ENCODE data around the gene SEMA3G.

SEMA3G gene

GRCh38 chr3:52446631-52447511 is 2.0 kb upstream of the SEMA3G start:
- no peaks in the 10 kb centered on the region for H3K9me3 ChIP-seq
- no peak overlapping the region for H3K9ac ChIP-seq
- TF ChIP-seq Cebpa-rat (IDR thresholded peaks at IDR 0.05) = no peak
- no peaks in the 10 kb centered on the region for H3K36me3 ChIP-seq
- H3K27me3 ChIP-seq = peaks cover 39% of the 10 kb centered on the region
- no peak overlapping the region for H3K27ac ChIP-seq
- peaks cover 36% of the 10 kb centered on the region for H3K4me1 ChIP-seq
- H3K4me3 ChIP-seq = no peak overlapping the region
- no peak overlapping the region for H3K4me2 ChIP-seq
- peaks cover 51% of the 10 kb centered on the region for H4K20me1 ChIP-seq

GRCh38 chr3:52446042-52446441 is 1.1 kb upstream of the SEMA3G start:
- H3K27ac ChIP-seq = no peak overlapping the region
- no peak overlapping the region for H3K4me3 ChIP-seq
- peaks cover 59% of the 10 kb centered on the region for H4K20me1 ChIP-seq

DNA sequence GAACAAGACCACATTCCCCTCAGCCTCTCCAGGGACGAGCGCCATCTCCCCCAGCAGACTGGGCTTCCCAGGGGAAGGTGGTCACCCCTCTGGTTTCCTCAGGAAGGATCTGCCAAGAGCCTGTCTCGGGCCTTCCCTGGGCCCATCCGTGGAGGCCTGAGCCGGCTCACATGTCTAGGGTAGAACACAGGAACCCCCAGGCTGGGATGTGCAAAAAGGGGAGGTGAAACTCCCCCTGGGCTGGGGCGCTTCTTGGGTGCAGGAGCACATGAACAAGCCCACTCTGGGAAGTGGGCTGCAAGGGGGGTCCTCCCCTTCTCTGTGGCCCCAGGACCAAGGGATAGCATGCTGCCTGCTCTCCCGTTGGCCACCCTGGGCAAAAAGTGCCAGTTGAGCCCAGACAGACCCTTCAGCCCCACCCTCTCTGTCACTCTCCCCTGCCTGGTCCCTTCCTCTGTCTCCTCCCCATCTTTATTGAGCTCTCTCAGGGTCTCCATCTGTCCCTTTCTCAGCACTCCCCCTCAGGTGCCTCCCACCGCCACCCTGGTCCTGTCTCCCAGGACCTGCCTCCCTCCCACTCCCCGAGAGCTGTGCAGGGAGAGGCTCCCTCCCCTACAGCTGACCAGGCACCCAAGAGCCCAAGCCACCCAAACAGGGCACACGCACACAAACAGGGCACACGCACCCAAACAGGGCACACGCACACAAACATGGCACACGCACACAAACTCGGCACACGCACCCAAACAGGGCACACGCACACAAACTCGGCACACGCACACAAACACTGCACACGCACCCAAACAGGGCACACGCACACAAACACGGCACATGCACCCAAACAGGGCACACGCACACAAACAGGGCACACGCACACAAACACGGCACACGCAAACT is 864 bp downstream of the SEMA3G start:
- H3K4me2 ChIP-seq = peak overlapping the region; percentile 88
- H3K36me3 ChIP-seq = no peaks in the 10 kb centered on the region
- H3K4me1 ChIP-seq = peaks cover 36% of the 10 kb centered on the region
- peaks cover 71% of the 10 kb centered on the region for H4K20me1 ChIP-seq
- no peak overlapping the region for H3K4me3 ChIP-seq
- no peak for TF ChIP-seq Cebpa-rat (IDR thresholded peaks at IDR 0.05)
- H3K9ac ChIP-seq = no peak overlapping the region
- peaks cover 54% of the 10 kb centered on the region for H3K27me3 ChIP-seq
- H3K27ac ChIP-seq = no peak overlapping the region
- no peaks in the 10 kb centered on the region for H3K9me3 ChIP-seq

More at GRCh38 chr3:52446042-52446441, 1.1 kb upstream of the SEMA3G start:
- peaks cover 36% of the 10 kb centered on the region for H3K4me1 ChIP-seq
- no peaks in the 10 kb centered on the region for H3K9me3 ChIP-seq
- TF ChIP-seq Cebpa-rat (IDR thresholded peaks at IDR 0.05) = no peak
- no peak overlapping the region for H3K9ac ChIP-seq
- no peaks in the 10 kb centered on the region for H3K36me3 ChIP-seq
- no peak overlapping the region for H3K4me2 ChIP-seq
- H3K27me3 ChIP-seq = peaks cover 45% of the 10 kb centered on the region

- peak overlapping the region; percentile 88 for H3K4me2 ChIP-seq
- H3K4me1 ChIP-seq = peaks cover 36% of the 10 kb centered on the region
- H3K36me3 ChIP-seq = no peaks in the 10 kb centered on the region
- no peak overlapping the region for H3K27ac ChIP-seq
- H3K9ac ChIP-seq = no peak overlapping the region
- H4K20me1 ChIP-seq = peaks cover 79% of the 10 kb centered on the region
- no peak for TF ChIP-seq Cebpa-rat (IDR thresholded peaks at IDR 0.05)
- H3K27me3 ChIP-seq = peaks cover 59% of the 10 kb centered on the region
- H3K9me3 ChIP-seq = no peaks in the 10 kb centered on the region
- H3K4me3 ChIP-seq = no peak overlapping the region
Measured at GRCh38 chr3:52443268-52443610, 1.7 kb downstream of the SEMA3G start.

DNA sequence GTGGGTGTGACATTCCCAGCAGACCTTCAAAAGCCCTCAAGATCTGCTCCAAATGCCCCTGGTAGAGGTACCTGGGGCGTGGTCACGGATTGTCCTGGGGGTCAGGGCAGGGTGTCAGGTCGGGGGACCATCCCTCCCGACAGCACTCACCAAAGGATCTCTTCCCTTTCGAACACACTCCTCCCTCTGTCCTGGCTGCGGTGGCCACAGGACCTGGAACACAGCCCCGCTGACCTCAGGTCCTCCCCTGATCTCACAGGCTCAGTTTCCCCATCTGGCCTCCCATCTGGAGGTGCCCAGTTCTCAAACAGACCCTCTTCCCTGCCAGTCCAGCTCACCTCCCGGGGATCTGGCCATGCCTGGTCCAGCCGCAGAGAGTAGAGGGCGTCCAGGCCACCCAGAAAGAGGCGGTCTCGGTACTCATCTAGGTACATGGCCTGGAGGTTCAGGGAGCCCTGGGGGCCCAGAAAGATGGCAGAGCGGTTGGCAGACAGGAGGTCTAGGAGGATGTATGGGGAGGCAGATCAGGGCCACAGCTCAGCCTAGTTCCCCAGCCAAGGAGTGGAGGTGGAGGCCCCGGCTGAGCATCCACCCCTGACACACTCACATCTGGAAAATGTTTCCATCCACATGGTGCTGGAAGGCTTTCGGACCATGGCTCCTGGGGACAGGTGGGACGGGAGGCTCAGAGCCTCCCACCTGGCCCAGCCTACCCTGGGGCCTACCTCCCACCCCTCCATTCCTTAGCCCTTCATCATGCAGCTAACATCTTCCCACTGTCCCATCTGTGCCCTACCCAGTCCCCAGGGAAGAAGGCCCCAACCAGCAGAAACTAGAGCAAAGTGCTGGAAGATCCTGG is 2.3 kb downstream of the SEMA3G start:
- Histone ChIP-seq H4K20me1 (peaks cover 84% of the 10 kb centered on the region), H3K4me1 (peaks cover 40% of the 10 kb centered on the region), H3K27ac (no peak overlapping the region), H3K9me3 (no peaks in the 10 kb centered on the region), H3K4me2 (peak overlapping the region; percentile 88), H3K9ac (no peak overlapping the region), H3K27me3 (peaks cover 63% of the 10 kb centered on the region), H3K4me3 (no peak overlapping the region), H3K36me3 (no peaks in the 10 kb centered on the region)
- no peak for TF ChIP-seq Cebpa-rat (IDR thresholded peaks at IDR 0.05)

DNA sequence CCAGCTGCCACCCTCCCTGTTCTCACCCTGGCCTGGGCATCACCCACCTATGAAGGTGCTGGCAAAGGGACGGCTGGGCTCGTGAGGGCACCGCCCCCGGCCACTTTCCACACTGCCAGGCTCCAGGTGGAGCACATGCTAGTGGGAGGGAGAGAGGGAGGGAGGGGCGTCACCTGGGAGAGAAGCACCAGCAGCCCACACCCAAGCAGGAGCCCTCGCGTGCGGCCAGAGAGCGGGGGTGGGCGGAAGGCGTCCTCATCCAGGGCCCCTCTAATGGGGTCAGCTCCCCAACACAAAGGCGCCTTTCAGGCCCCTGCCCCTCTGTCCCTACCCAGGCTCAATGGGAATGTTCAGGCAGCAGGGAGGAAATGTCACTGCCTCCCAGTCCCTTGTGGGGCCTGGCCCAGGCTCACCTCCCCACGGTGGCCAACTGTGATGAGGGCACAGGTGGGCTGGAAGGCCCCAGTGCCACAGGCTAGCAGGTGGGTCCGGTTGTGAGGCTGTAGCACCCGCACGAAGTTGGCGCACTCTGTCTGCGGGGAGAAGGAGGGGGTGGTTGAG is 3.1 kb downstream of the SEMA3G start:
- peaks cover 63% of the 10 kb centered on the region for H3K27me3 ChIP-seq
- H3K4me2 ChIP-seq = peak overlapping the region; percentile 88; the same call in 1 of the 2 replicates
- H3K4me3 ChIP-seq = no peak overlapping the region
- H3K36me3 ChIP-seq = no peaks in the 10 kb centered on the region
- H4K20me1 ChIP-seq = peaks cover 83% of the 10 kb centered on the region
- no peak overlapping the region for H3K9ac ChIP-seq
- TF ChIP-seq Cebpa-rat (IDR thresholded peaks at IDR 0.05) = no peak
- H3K4me1 ChIP-seq = peaks cover 48% of the 10 kb centered on the region
- H3K27ac ChIP-seq = no peak overlapping the region
- no peaks in the 10 kb centered on the region for H3K9me3 ChIP-seq

GRCh38 chr3:52441091-52441771 is 3.7 kb downstream of the SEMA3G start:
- Histone ChIP-seq H3K36me3 (no peaks in the 10 kb centered on the region), H3K27me3 (peaks cover 57% of the 10 kb centered on the region), H3K4me3 (no peak overlapping the region), H3K4me2 (no peak overlapping the region), H3K4me1 (peaks cover 54% of the 10 kb centered on the region), H4K20me1 (peaks cover 77% of the 10 kb centered on the region), H3K27ac (no peak overlapping the region), H3K9me3 (no peaks in the 10 kb centered on the region), H3K9ac (no peak overlapping the region)
- TF ChIP-seq Cebpa-rat (IDR thresholded peaks at IDR 0.05) = no peak

GRCh38 chr3:52440671-52441070 is 4.2 kb downstream of the SEMA3G start:
- Histone ChIP-seq H3K9me3 (no peaks in the 10 kb centered on the region), H3K9ac (no peak overlapping the region), H3K4me1 (peaks cover 60% of the 10 kb centered on the region), H3K4me2 (no peak overlapping the region), H4K20me1 (peaks cover 77% of the 10 kb centered on the region), H3K27ac (no peak overlapping the region), H3K36me3 (no peaks in the 10 kb centered on the region), H3K4me3 (no peak overlapping the region), H3K27me3 (peaks cover 52% of the 10 kb centered on the region)
- TF ChIP-seq Cebpa-rat (IDR thresholded peaks at IDR 0.05) = no peak

GRCh38 chr3:52440249-52440551 is 4.7 kb downstream of the SEMA3G start:
- Histone ChIP-seq H4K20me1 (peaks cover 76% of the 10 kb centered on the region), H3K4me3 (no peak overlapping the region), H3K27ac (no peak overlapping the region), H3K27me3 (peaks cover 48% of the 10 kb centered on the region), H3K9ac (no peak overlapping the region), H3K9me3 (no peaks in the 10 kb centered on the region), H3K4me1 (peaks cover 61% of the 10 kb centered on the region), H3K4me2 (no peak overlapping the region), H3K36me3 (no peaks in the 10 kb centered on the region)
- no peak for TF ChIP-seq Cebpa-rat (IDR thresholded peaks at IDR 0.05)
